ENCODE results near the gene FIGNL1. TPM values are rescaled to one million over a fixed set of nuclear protein-coding genes. Genes with fewer than 3 reads are reported as not detected.

The FIGNL1 gene
- total RNA-seq, 4 donors from 2014 or later, result 3.3 to 6.1 (median 4.5) TPM

GRCh38 chr7:50415844-50416364 is 34.2 kb downstream of the FIGNL1 start:
- intact Hi-C loops (cut with DNase I), result loop anchor here (10.0 kb wide), 1 partner anchor 211 kb away; no protein-coding TSS in a partner anchor
- Histone ChIP-seq H3K27me3 (no peaks in the 10 kb centered on the region), H3K36me3 (no peaks in the 10 kb centered on the region), H3K4me3 (no peak overlapping the region), H3K27ac (replicated peaks in 1 of 4) (no peak overlapping the region), H3K9me3 (no peaks in the 10 kb centered on the region), H3K4me1 (no peaks in the 10 kb centered on the region)
- TF ChIP-seq, protein P1, sequence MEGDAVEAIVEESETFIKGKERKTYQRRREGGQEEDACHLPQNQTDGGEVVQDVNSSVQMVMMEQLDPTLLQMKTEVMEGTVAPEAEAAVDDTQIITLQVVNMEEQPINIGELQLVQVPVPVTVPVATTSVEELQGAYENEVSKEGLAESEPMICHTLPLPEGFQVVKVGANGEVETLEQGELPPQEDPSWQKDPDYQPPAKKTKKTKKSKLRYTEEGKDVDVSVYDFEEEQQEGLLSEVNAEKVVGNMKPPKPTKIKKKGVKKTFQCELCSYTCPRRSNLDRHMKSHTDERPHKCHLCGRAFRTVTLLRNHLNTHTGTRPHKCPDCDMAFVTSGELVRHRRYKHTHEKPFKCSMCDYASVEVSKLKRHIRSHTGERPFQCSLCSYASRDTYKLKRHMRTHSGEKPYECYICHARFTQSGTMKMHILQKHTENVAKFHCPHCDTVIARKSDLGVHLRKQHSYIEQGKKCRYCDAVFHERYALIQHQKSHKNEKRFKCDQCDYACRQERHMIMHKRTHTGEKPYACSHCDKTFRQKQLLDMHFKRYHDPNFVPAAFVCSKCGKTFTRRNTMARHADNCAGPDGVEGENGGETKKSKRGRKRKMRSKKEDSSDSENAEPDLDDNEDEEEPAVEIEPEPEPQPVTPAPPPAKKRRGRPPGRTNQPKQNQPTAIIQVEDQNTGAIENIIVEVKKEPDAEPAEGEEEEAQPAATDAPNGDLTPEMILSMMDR (IDR thresholded peaks at IDR 0.05), result no peak
- no peak for TF ChIP-seq POLR2A (IDR thresholded peaks at IDR 0.05; ENCODE audit: low read depth)
- no peak for TF ChIP-seq EP300 (IDR thresholded peaks at IDR 0.05)
- TF ChIP-seq POLR2AphosphoS5 (IDR thresholded peaks at IDR 0.05), result no peak
- 74% methylated on average over 6 of the region's 6 CpGs for WGBS
- no peak for DNase-seq (ENCODE audit: extremely low spot score)

DNA sequence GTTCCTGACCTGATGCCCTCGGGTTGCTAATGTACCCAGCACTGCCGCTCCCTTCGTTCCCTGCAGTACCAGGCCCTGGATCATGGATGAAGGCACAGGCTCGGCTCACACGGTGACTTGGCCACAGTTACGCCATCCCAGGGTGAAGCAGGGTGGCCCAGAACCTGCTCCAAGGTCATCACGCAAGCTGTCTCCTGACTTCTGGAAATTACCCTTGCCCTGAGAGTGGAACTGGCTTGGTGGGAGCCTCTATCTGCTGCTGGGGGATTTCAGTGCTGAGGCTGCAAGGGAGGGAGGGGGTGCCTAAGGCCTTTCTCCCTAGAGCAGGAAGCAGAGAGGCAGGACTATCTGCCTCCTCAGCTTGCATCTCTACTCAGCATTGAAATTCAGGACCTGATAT is 36.6 kb downstream of the FIGNL1 start:
- no peak overlapping the region for H3K4me3 ChIP-seq
- no peak for TF ChIP-seq POLR2AphosphoS5 (IDR thresholded peaks at IDR 0.05)
- no peak for TF ChIP-seq EP300 (IDR thresholded peaks at IDR 0.05)
- TF ChIP-seq POLR2A (IDR thresholded peaks at IDR 0.05; ENCODE audit: low read depth), result no peak
- TF ChIP-seq, protein P1 (IDR thresholded peaks at IDR 0.05), result no peak
- H3K9me3 ChIP-seq, result no peaks in the 10 kb centered on the region
- H3K27me3 ChIP-seq, result no peaks in the 10 kb centered on the region
- no peak for DNase-seq (ENCODE audit: extremely low spot score)
- 87% methylated on average over 5 of the region's 7 CpGs for WGBS
- intact Hi-C loops (cut with DNase I), result loop anchor here (10.0 kb wide), 1 partner anchor 209 kb away; no protein-coding TSS in a partner anchor
- H3K27ac ChIP-seq (replicated peaks in 1 of 4), result no peak overlapping the region
- H3K4me1 ChIP-seq, result no peaks in the 10 kb centered on the region
- H3K36me3 ChIP-seq, result no peaks in the 10 kb centered on the region

GRCh38 chr7:50412973-50413372 is 37.2 kb downstream of the FIGNL1 start:
- no peaks in the 10 kb centered on the region for H3K4me1 ChIP-seq
- WGBS, result 53% methylated on average over 4 of the region's 4 CpGs
- intact Hi-C loops (cut with DNase I), result loop anchor here (10.0 kb wide), 1 partner anchor 208 kb away; no protein-coding TSS in a partner anchor
- H3K9me3 ChIP-seq, result no peaks in the 10 kb centered on the region
- DNase-seq (ENCODE audit: extremely low spot score), result no peak
- H3K36me3 ChIP-seq, result no peaks in the 10 kb centered on the region
- no peaks in the 10 kb centered on the region for H3K27me3 ChIP-seq
- TF ChIP-seq POLR2A (IDR thresholded peaks at IDR 0.05; ENCODE audit: low read depth), result no peak
- TF ChIP-seq POLR2AphosphoS5 (IDR thresholded peaks at IDR 0.05), result no peak
- TF ChIP-seq, protein P1 (IDR thresholded peaks at IDR 0.05), result no peak
- TF ChIP-seq EP300 (IDR thresholded peaks at IDR 0.05), result no peak
- H3K27ac ChIP-seq (replicated peaks in 1 of 4), result no peak overlapping the region
- no peak overlapping the region for H3K4me3 ChIP-seq

DNA sequence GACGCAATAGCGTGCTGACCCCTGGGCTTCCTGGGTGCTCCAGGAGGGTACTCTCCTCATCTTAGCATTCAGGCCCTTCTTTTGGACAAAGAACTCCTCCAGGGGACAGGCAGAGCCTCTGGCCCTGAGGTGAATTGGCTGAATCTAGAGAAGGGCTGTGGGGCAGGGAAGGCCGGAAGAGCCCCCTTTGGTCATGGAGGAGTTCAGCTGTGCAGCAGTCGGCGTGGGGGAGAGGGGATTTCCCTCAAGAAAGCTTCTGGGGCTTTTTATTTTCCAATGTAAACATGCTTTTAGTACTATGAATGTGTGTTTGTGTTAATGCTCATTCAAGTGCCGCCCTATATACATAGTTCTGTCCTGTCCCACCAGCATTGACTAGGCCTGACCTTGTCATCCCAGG is 38.8 kb downstream of the FIGNL1 start:
- no peak for DNase-seq (ENCODE audit: extremely low spot score)
- Histone ChIP-seq H3K9me3 (no peaks in the 10 kb centered on the region), H3K4me3 (no peak overlapping the region), H3K27ac (replicated peaks in 1 of 4) (no peak overlapping the region), H3K4me1 (no peaks in the 10 kb centered on the region), H3K36me3 (no peaks in the 10 kb centered on the region), H3K27me3 (peaks cover 0 to 6% (median 0%) of the 10 kb centered on the region in 4 donors)
- intact Hi-C loops (cut with DNase I), result loop anchor here (10.0 kb wide), 1 partner anchor 207 kb away; no protein-coding TSS in a partner anchor
- WGBS, result 94% methylated on average over 6 of the region's 6 CpGs
- TF ChIP-seq POLR2A (IDR thresholded peaks at IDR 0.05; ENCODE audit: low read depth) (no peak), POLR2AphosphoS5 (IDR thresholded peaks at IDR 0.05) (no peak), EP300 (IDR thresholded peaks at IDR 0.05) (no peak)
- TF ChIP-seq, protein P1 (IDR thresholded peaks at IDR 0.05), result no peak

Measured in esophagus muscularis mucosa (tissue), 4 donors.